Measurements from ENCODE around the gene TMEM255B.
"Not testable (repeated sequence)": the region's sequence is repeated elsewhere in the genome, so short reads cannot be mapped to it uniquely, and the experiment has no call there.

TMEM255B gene

DNA sequence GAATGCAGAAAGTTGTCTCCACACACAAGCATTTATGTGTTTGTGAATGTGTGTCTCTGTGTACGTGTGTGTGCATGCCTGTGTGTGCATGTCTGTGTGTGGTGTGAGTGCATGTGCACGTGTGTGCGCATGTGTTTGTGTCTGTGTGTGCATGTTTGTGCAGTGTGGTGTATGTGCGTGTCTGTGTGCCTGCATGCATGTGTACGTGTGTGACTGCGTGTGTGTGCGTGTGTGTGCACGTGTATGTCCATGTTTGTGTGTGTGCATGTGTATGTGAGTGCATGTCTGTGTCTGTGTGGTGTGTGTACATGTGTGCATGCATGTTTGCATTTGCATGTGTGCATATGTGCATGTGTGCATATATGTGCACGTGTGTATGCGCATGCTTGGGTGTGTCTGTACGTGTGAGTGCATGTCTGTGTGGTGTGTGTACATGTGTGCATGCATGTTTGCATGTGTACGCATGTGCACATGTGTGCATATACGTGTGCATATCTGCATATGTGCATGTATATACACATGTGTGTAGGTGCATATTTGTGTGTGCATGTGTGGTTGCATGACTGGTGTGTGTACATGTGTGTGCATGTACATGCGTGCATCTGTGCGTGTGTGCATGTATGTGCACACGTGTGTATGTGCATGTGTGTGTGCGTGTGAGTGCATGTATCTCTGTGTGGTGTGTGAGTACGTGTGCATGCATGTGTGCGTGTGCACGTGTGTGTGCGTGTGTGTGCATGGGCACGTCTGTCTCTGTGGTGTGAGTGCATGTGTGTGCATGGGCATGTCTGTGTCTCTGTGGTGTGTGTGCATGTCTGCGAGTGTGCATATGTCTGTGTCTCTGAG lies 8.2 kb upstream of the TMEM255B start:
- DNase-seq = no peak

DNA sequence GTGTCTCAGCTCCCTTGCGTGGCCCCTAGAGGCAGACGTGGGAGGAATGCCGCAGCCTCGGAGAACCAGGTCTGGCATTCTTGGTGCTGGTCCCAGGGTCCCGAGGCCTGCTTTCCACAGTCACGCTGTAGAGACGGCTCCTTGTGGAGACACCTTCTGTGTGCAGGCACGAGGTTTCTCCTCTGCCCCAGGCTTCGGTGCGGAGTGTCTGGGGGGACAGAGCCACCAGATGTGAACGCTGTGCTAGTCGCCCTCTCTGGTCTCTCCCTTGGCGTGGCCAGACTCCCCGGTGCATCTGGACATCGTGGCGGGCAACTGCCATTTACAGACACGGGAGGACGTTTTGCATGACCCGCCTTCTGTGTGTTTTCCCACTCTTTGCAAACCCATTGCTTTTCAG lies 7.5 kb upstream of the TMEM255B start:
- no peak for DNase-seq

DNA sequence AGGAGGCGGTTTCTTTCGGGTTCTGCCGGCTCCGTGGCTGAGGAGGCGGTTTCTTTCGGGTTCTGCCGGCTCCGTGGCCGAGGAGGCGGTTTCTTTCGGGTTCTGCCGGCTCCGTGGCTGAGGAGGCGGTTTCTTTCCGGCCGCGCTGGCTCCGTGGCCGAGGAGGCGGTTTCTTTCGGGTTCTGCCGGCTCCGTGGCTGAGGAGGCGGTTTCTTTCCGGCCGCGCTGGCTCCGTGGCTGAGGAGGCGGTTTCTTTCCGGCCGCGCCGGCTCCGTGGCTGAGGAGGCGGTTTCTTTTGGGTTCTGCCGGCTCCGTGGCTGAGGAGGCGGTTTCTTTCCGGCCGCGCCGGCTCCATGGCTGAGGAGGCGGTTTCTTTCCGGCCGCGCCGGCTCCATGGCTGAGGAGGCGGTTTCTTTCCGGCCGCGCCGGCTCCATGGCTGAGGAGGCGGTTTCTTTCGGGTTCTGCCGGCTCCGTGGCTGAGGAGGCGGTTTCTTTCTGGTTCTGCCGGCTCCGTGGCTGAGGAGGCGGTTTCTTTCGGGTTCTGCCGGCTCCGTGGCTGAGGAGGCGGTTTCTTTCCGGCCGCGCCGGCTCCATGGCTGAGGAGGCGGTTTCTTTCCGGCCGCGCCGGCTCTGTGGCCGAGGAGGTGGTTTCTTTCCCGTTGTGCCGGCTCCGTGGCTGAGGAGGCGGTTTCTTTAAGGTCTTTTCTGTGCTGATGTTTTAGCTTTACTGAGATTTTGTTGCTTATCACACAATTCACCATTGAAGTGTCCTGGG lies 6.6 kb upstream of the TMEM255B start:
- DNase-seq = not testable (repeated sequence)

DNA sequence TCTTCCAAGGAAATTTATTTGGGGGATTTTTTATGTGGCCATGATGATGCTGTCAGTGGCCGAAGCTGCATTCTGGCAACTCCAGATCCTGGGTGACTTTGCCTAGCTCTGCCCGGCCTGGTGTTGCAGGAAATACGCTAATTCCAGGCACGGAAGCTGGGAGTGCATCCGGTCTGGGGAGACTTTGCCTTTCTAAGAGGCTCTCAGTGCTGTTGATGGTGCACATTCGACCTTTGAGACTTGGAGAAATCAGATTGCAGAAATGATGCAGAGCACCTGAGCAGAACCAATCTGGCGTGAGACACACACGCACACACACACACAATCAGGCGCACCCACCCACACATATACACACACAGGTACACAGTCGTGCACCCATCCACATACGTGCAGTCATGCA lies 5.9 kb upstream of the TMEM255B start:
- DNase-seq = no peak

DNA sequence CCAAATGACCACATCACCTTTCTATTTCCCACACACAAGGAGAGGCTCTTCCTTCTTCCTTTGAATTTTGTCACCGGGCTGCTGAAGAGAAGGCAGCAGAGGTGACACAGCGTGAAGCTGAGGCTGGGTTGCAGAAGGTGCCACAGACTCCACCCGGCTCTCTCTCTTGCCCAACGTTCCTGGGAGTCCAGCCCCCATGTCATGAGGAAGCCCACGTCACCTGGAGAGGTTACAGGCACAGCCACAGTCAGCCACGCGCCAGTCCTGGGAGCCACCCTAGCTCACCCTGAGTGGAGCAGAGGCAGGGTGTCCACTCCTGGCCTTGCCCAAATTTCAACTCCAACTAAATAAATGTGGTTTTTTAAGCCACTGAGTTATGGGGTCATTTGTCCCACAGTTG lies 4.8 kb upstream of the TMEM255B start:
- DNase-seq = no peak

DNA sequence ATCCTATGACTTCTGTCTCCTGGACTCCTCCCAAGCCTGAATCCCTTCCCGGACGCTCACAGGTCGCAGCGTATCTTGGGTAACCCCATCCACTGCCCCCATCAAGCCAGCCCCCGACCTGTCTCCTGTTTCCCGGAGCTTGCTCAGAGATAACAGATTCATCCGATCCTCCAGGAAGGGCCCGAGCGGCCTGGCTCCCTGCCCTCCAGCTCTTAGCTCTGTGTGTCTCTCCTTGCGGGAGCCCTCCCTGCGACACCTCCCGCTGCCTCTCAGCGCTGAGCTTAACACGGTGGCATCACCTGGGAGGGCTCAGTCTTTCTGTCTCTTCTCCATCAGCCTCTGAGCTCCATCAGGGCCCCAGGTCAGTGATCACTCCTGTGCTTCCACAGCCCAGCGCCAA lies 4.3 kb upstream of the TMEM255B start:
- no peak for DNase-seq

DNA sequence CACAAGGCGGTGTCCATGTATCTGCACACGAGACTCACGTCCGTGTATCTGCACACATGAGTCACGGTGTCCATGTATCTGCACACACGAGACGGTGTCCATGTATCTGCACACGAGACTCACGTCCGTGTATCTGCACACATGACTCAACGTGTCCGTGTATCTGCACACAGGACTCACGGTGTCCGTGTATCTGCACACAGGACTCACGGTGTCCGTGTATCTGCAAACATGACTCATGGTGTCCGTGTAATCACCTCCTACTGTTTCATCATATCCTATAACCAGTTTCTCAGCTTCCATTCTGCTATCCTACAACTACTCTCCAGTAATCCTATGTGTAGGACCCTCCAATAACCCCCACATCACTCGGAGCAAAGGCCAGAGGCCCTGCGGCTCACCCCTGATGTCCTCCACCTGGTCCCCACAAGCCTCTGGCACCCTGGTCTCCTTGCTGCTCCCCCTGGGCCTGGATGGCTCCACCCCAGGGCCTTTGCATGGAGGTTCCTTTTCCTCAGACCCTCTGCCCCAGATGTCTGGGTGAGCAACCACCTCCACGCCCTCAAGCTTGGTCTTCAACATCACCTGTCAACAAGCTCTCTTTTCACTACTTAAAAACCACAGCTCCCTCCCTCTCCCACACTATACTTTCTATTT lies 2.5 kb upstream of the TMEM255B start:
- DNase-seq = no peak

DNA sequence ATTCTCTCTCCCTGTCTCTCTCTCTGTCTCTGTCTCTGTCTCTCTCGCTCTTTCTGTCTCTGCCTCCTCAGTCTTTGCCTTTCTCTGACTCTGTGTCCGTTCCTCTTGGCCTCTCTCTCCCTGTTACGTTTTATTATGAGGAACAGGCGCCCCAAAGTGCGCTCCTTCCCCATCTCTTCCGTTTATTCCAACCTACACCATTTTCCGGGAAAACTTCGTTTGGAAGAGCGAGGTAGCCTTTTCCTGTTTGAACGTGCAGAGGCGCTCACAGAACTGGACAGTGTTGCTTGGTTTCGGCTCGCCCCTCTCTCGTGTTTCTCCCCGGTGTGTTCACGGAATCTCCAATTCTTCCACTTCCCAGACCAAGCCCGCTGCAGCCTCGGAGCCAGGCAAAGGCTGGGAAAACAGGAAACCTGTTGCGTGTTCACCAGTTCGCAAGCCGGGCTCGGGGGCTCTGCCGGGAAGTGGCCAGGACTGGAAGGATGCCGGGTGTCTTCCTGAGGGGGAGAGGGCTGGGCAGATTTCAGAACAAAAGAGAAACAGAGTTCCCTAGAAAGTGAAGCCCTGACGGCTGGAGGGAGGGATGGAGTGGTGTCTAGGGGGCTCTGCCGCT lies 605 bp downstream of the TMEM255B start:
- no peak for DNase-seq

DNA sequence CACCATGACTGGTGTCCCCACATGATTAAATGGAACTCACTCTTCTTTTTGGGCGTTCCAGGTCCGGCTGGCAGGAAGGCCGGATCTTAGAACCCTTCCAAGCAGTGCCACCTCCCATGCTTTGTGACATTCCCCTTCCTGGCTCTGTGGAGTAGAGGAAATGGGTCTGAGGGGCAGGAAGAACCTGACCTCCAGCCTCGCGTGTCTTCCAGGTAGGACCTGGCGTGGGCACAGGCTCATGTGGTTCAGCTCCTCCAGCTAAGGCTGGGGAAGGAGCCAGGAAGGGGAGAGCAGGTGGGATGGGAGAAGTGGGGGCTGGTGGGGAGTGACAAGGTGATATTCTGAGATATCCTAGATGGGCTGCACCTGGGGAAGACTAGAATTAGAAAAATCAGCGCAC lies 2.1 kb downstream of the TMEM255B start:
- DNase-seq = no peak

DNA sequence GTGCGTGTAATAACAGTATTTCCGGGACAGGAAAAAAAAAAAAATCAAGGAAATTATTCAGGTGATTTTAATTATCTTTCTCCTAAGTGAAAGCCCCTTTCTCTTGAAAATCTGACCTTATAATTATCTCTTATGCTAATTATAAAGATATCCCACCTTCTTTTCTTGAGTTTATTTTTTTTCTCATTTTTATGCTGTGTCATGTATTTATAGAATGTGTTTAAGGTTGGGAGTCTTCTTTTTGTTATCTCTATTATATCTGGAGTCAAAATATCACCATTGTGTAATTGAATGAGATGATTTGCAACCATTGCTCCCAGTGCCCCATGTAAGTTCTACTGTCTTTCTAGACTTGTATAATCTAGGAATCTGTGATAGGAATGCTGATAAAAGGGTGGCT lies 3.0 kb downstream of the TMEM255B start:
- DNase-seq = no peak

DNA sequence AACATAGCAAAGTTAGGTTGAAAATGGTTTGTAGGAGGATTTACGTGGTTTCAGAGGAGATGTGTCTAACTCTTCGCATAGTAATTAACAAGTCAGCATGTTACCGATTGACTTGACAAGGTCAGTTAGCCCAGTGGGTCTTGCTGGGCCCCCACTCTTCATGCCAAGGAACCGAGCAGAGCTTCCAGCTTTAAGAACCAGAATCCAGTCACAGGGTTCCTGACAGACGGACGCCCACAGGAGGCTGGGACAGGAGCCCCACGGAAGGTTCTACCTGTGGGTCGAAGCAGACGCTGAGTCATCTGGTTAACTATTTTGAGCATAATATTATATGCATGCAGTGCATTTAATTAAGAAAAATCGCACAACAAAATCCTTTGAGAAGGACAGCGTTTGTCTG lies 3.5 kb downstream of the TMEM255B start:
- DNase-seq = no peak

DNA sequence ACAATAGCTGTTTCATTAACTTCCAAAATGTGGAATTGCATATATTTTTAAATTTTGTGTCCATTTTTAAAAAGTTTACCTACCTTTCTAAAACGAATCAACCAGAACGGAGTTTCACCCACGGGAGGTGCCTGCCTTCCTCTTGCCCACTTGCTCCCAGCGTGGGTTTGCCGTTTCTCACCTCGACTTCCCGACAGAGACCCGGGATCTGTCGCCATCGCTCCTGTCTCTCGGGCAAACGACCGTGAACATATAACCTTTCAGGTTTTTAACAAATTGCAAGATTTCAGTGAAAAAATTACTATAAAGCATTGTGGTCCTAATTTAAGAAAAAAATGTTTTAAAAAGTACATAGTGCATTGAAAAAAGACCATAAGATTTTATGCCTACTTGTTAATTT lies 4.2 kb downstream of the TMEM255B start:
- no peak for DNase-seq

DNA sequence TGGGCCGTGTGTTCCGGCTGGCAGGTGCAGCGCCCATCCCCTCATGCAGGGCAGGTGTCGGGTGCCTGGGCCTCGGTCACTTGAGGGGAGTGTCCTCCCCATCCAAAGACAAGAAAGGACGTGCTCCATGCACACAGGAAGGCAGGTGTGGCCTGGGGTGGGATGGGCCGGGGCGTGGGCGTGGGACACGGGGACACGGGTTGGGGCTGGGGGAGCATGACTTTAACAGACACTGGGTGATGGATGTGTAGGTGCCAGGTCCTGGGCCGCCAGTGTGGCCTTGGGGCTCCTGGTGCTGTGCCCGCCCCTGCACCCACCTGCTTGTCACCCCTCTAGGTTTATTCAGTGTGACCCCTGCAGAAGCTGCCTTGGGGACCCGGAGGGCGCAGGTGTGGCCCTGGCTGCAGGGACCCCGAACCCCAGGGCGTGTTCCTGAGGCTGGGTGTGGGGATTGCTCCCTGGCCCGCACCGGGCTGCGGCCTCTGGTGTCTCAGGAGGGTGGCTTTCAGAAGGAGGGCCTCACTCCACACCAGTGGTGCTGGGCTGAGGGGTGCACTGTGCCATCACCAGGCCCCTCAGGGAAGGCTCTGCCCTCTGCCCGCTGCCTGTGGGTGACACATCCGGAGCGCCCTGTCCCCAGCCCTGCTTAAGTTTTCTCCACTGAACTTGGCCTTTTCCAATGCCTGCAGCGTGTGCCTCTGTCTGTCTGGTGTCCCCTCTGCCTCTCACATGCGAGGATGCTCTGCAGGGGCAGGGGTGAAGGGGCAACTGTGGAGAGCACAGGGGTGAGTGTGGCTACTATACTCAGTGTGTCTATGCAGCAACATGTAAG lies 5.2 kb downstream of the TMEM255B start:
- no peak for DNase-seq

DNA sequence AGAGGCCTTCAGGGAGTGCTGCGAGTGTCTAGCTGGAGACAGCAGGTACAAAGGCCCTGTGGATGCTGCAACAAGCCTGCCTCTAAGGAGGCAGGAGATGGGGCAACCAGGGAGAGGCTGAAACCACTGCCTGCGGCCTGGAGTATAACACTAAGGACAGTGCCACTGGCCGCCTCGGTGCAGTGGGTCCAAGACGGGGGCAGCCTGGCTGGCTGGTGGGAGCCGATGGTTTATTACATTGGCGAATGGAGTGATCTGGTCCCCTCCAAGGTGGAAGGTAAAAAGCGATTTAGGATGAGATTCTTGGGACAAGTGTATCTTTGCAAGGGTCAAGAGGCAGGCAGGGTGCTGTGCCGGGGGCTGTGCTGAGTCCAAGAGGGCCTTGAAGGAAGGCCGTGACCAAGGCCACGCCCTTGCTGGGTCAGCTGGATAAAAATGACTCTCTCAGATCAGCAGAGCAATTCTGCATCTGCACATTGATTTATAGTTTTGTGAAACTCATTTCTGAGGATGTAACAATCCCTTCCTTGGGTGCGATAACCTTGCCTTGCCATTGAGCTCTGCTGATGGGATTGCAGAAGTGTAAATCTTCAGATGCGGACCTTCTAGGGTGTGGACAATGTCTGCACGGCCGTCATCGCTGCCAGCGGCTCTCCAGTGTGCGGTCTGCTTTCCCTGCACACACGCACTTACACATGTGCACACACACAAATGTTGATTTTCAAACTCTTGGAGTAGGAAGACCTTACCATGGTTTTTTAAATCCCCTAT lies 6.0 kb downstream of the TMEM255B start:
- no peak for DNase-seq

DNA sequence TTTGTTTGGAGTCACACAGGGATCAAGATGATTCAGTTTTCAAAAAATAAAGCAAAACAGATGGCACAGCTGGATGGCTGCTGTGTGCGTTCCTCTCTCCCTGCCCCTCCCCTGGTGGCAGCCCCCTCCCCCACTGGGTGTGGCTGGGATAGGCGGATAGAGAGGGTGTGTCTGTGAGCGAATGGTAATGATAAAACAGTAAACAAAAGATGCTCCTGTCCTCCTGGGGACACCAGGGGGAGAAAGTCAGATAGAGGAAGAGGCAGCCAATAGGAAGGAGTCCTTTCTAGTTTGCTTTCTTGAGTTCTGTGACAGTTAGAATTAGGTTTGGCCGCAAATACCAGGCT lies 6.5 kb downstream of the TMEM255B start:
- DNase-seq = no peak

DNA sequence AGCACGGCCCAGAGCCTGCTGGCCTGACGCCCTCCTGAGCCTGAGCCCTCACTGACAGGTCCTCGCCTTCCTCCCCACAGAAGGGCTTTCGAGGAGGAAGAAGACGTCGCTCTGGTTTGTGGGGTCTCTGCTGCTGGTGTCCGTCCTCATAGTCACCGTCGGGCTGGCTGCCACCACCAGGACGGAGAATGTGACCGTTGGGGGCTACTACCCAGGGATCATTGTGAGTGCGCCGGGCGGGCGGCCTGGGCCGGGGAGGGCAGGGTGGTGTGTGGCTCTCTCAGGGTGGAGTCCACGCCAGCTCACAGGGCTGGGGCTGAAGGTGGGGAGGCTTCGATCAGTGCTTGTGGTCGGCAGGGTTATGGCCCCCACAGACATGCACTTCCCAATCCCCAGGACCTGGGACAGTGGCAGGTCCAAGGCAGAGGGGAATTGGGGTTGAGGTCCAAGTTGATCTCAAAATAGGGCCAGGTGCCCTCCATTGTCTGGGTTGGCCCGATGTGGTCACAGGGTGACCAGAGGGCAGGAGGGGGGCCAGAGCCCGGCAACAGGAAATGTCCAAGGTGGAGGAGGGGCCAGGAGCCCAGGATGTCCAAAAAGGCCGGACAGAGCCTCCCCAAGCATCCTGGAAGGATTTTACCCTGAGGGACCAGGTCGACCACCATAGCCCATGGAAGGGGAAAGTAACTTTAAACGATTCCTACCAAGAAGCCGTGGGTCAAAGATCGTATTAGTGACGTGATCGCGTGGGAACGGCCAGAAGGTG lies 7.2 kb downstream of the TMEM255B start:
- DNase-seq = no peak

DNA sequence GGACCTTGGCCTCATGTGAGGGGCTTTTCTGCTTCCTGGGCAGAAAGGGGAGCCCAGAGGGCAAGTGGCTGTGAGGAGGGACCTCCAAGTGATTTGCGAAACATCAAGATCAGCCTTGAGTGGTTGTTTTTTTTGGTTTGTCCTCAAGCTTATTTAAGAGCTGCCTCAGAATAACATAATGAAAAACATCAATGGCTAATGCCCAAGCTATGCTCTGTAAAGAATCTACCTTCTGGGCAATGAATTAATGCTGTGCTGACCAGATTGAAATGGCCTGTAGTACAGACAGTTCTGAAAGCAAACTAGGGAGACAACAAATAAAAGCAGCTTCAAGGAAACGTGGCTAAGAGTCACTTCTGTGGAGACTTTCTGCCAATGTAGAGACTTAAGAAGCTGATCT lies 8.3 kb downstream of the TMEM255B start:
- DNase-seq = no peak

DNA sequence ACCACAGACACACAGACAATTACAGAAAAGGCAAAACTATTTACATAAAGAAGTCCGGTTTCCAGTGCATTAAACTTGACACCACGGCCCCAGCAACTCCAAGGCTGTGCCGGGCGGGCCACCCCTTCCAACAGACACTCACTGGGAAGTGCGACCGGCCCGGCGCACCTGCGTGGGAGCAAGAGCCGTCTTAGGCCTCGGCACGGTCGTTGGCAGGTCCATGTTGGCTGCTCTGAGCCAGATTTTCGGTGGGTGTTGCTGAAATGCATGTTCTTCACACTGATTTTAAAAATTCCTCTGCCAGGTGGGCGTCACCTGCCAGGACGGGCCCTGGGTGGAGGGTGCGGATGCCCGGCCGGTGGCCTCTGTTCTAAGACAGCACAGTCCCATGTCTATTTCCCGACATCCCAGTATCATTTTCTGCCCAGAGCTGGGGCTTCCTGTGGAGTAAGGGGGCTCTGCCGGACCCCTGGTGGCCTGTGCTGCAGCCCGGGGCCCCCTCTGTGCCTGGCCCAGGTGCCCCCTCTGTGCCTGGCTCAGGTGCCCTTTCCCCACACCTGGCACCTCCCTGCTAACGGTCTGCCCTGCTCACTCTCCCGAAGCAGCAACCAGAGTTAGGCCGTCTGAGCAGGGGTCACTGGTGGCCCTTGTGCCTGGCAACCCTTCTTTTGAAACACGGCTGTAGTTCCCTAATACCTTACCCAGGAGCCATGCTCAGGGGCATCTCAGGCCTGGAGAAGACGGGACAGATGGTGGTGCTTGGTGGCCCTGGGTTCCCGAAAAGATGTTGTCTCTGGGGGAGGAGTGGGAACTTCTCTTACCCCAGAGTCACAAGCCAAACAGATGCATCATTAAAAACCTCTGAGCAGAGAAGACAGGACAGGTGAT lies 9.2 kb downstream of the TMEM255B start:
- no peak for DNase-seq

DNA sequence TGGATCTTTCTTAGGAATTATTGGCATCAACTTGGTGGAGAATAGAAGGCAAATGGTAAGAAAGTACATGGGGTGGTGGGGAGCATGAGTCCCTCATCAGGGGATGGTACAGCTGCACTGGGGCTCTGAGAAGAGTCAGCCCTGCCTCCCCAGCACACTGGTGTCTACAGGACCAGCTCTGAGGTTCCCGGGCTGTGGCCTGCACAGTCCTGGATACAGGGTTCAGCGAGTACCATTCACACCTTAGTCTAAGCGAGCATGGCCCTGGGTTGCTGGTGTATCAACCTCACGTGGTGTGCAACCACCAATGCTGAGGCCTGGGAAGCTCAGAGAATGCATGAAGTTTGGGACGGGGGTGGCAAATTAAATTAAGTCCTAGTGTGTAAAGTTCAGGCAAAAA lies 10.1 kb downstream of the TMEM255B start:
- no peak for DNase-seq

DNA sequence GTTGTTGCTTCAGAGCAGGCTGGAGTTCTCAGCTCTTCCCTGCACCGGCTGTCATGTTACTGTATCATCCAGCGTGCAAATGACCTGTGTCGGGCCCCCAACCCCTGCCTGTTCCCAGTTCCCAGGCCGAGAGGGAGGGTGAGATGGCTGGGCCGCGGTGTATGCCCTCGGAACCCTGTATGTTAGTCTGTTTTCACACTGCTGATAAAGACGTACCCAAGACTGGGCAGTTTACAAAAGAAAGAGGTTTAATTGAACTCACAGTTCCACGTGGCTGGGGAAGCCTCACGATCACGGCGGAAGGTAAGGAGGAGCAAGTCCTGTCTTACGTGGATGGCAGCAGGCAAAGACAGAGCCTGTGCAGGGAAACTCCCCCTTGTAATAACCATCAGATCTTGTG lies 10.9 kb downstream of the TMEM255B start:
- DNase-seq = no peak
